ENCODE data around the gene PACRG. TPM values are rescaled to one million over a fixed set of nuclear protein-coding genes. Genes with fewer than 3 reads are reported as not detected.

The PACRG gene
- total RNA-seq, 2 experiments from 2014 or later, result 0.66 to 0.81 TPM

- peaks cover 0 to 9% of the 10 kb centered on the region in 2 experiments for H3K9me3 ChIP-seq (ENCODE audit: control insufficient read depth in 1 of 2, insufficient read depth in 1 of 2, low read length in 2 of 2)
- no peaks in the 10 kb centered on the region for H3K9me3 Mint-ChIP-seq
- no peak overlapping the region for H3K4me3 Mint-ChIP-seq
- ATAC-seq (ENCODE audit: poor library complexity) (no peak), DNase-seq (no peak)
- ChIA-PET POLR2A (no interaction called here), CTCF (interaction anchor here (1.1 kb wide), 1 partner anchor 9 kb away, joined by 3 read pairs; no protein-coding TSS in a partner anchor)
- no peaks in the 10 kb centered on the region for H3K27me3 ChIP-seq (ENCODE audit: control insufficient read depth in 1 of 2, insufficient read depth in 2 of 2, low read length in 2 of 2)
- no peaks in the 10 kb centered on the region for H3K36me3 Mint-ChIP-seq (ENCODE audit: low read depth)
- no peak overlapping the region for H3K27ac ChIP-seq (ENCODE audit: low read depth in 1 of 2, low read length in 2 of 2)
- no peak overlapping the region for H3K4me3 ChIP-seq (ENCODE audit: low read length)
- no peaks in the 10 kb centered on the region for H3K27me3 Mint-ChIP-seq
- no peaks in the 10 kb centered on the region for H3K36me3 ChIP-seq (ENCODE audit: insufficient read depth, low read length)
- H3K27ac Mint-ChIP-seq, result no peak overlapping the region
- intact Hi-C loops (cut with DNase I, micrococcal nuclease), result no loop called here
- H3K4me1 ChIP-seq (ENCODE audit: insufficient read depth, low read length), result no peaks in the 10 kb centered on the region
- TF ChIP-seq, protein P1, sequence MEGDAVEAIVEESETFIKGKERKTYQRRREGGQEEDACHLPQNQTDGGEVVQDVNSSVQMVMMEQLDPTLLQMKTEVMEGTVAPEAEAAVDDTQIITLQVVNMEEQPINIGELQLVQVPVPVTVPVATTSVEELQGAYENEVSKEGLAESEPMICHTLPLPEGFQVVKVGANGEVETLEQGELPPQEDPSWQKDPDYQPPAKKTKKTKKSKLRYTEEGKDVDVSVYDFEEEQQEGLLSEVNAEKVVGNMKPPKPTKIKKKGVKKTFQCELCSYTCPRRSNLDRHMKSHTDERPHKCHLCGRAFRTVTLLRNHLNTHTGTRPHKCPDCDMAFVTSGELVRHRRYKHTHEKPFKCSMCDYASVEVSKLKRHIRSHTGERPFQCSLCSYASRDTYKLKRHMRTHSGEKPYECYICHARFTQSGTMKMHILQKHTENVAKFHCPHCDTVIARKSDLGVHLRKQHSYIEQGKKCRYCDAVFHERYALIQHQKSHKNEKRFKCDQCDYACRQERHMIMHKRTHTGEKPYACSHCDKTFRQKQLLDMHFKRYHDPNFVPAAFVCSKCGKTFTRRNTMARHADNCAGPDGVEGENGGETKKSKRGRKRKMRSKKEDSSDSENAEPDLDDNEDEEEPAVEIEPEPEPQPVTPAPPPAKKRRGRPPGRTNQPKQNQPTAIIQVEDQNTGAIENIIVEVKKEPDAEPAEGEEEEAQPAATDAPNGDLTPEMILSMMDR (IDR thresholded peaks at IDR 0.05), result no peak
- H3K4me1 Mint-ChIP-seq (ENCODE audit: low read depth), result no peaks in the 10 kb centered on the region
These were observed 459.4 kb downstream of the PACRG start for GRCh38 chr6:163187201-163187600.

DNA sequence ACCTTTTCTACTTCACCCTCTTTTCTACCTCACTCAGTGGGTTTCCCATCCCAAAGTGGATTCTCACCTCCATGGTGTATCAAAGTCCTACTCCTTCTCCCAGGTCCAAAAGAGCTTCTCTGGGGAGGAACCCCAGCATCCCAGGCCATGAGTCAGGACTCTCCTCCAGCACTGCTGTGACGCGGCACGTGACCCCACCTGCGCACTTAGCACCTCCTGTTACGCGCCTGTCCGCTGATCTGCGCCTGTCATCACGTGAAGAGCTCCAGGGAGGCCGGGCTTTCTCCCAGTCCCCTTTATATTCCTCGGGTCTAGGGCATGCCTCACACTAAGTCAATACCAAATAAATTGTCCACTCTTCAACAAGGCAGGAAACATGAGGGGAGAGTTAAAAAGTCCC is 459.8 kb downstream of the PACRG start:
- DNase-seq, result no peak
- ChIA-PET POLR2A (no interaction called here), CTCF (interaction anchor here (1.1 kb wide), 1 partner anchor 9 kb away, joined by 3 read pairs; no protein-coding TSS in a partner anchor)
- H3K4me1 Mint-ChIP-seq (ENCODE audit: low read depth), result no peaks in the 10 kb centered on the region
- H3K27me3 Mint-ChIP-seq, result no peaks in the 10 kb centered on the region
- Histone ChIP-seq H3K4me3 (ENCODE audit: low read length) (no peak overlapping the region), H3K27ac (ENCODE audit: low read depth in 1 of 2, low read length in 2 of 2) (no peak overlapping the region), H3K9me3 (ENCODE audit: control insufficient read depth in 1 of 2, insufficient read depth in 1 of 2, low read length in 2 of 2) (peaks cover 0 to 9% of the 10 kb centered on the region in 2 experiments), H3K36me3 (ENCODE audit: insufficient read depth, low read length) (no peaks in the 10 kb centered on the region), H3K27me3 (ENCODE audit: control insufficient read depth in 1 of 2, insufficient read depth in 2 of 2, low read length in 2 of 2) (no peaks in the 10 kb centered on the region), H3K4me1 (ENCODE audit: insufficient read depth, low read length) (no peaks in the 10 kb centered on the region)
- TF ChIP-seq, protein P1 (IDR thresholded peaks at IDR 0.05), result no peak
- no peaks in the 10 kb centered on the region for H3K9me3 Mint-ChIP-seq
- no peak overlapping the region for H3K27ac Mint-ChIP-seq
- ATAC-seq (ENCODE audit: poor library complexity), result no peak
- H3K36me3 Mint-ChIP-seq (ENCODE audit: low read depth), result no peaks in the 10 kb centered on the region
- intact Hi-C loops (cut with DNase I, micrococcal nuclease), result no loop called here
- no peak overlapping the region for H3K4me3 Mint-ChIP-seq

DNA sequence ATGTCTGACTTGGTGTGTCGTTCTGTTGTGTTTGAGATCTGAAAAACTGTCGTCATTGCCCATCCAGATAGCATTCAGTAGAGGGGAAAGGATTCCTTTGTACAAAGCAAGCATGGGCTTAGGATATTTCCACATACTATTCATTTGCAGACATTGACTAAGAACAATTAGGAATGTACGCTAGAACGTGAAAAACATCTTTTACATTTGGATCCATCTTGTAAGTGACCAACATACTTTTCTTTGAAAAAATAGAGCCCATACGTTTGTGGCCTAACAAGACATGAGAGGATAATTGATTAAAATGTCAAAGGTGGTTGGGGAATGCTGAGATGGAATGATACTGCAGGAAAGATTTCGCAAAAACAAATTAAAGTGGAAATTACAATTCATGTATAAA is 461.0 kb downstream of the PACRG start:
- Histone ChIP-seq H3K27me3 (ENCODE audit: control insufficient read depth in 1 of 2, insufficient read depth in 2 of 2, low read length in 2 of 2) (no peaks in the 10 kb centered on the region), H3K36me3 (ENCODE audit: insufficient read depth, low read length) (no peaks in the 10 kb centered on the region), H3K27ac (ENCODE audit: low read depth in 1 of 2, low read length in 2 of 2) (no peak overlapping the region), H3K4me1 (ENCODE audit: insufficient read depth, low read length) (no peaks in the 10 kb centered on the region), H3K4me3 (ENCODE audit: low read length) (no peak overlapping the region), H3K9me3 (ENCODE audit: control insufficient read depth in 1 of 2, insufficient read depth in 1 of 2, low read length in 2 of 2) (peaks cover 0 to 9% of the 10 kb centered on the region in 2 experiments)
- Mint-ChIP-seq H3K4me1 (ENCODE audit: low read depth) (no peaks in the 10 kb centered on the region), H3K4me3 (no peak overlapping the region), H3K27ac (no peak overlapping the region), H3K27me3 (no peaks in the 10 kb centered on the region), H3K9me3 (no peaks in the 10 kb centered on the region), H3K36me3 (ENCODE audit: low read depth) (no peaks in the 10 kb centered on the region)
- intact Hi-C loops (cut with DNase I, micrococcal nuclease), result no loop called here
- DNase-seq (no peak), ATAC-seq (ENCODE audit: poor library complexity) (no peak)
- TF ChIP-seq, protein P1 (IDR thresholded peaks at IDR 0.05), result no peak
- POLR2A ChIA-PET, result no interaction called here
- CTCF ChIA-PET, result no interaction called here
